ENCODE results near the gene PCNX2. TPM values are rescaled to one million over a fixed set of nuclear protein-coding genes. Genes with fewer than 3 reads are reported as not detected.
A peak's percentile ranks its signal among the peaks of the same experiment; 100 is the strongest.

The PCNX2 gene
- total RNA-seq (2014; rRNA removed; shearing (Covaris generic)): 3.5 and 4.5 TPM in 2 replicates

GRCh38 chr1:233295237-233295974 lies at the start of gene PCNX2:
TSS of gene PCNX2 (minus strand) at chr1:233295725. CDS start at chr1:233295478, 247 bp downstream.
- DNase-seq: peak; percentile 44 to 57
- Histone ChIP-seq H3K27ac (no peak within 1 kb of the TSS), H3K9me3 (replicated peaks) (no peaks in the 10 kb centered on the region), H3K4me1 (no peaks in the 10 kb centered on the region), H3K4me3 (peak within 1 kb of the TSS; percentile 61), H3K27me3 (no peaks in the 10 kb centered on the region), H3K36me3 (no peaks in the 10 kb centered on the region)

GRCh38 chr1:233343262-233343661 lies 47.7 kb upstream of the PCNX2 start:
- Histone ChIP-seq H3K27me3 (no peaks in the 10 kb centered on the region; the same call in 1 of the 2 replicates), H3K36me3 (no peaks in the 10 kb centered on the region), H3K4me3 (no peak overlapping the region), H3K9me3 (replicated peaks) (no peaks in the 10 kb centered on the region), H3K4me1 (no peaks in the 10 kb centered on the region), H3K27ac (no peak overlapping the region)
- DNase-seq: no peak

GRCh38 chr1:233342086-233342485 lies 46.6 kb upstream of the PCNX2 start:
- H3K4me1 ChIP-seq: no peaks in the 10 kb centered on the region
- H3K27ac ChIP-seq: no peak overlapping the region
- no peaks in the 10 kb centered on the region; the same call in 1 of the 2 replicates for H3K27me3 ChIP-seq
- H3K9me3 ChIP-seq (replicated peaks): no peaks in the 10 kb centered on the region
- no peak overlapping the region for H3K4me3 ChIP-seq
- H3K36me3 ChIP-seq: no peaks in the 10 kb centered on the region
- no peak for DNase-seq

- Histone ChIP-seq H3K27me3 (no peaks in the 10 kb centered on the region; the same call in 1 of the 2 replicates), H3K27ac (no peak overlapping the region), H3K4me1 (no peaks in the 10 kb centered on the region), H3K36me3 (no peaks in the 10 kb centered on the region), H3K9me3 (replicated peaks) (no peaks in the 10 kb centered on the region), H3K4me3 (no peak overlapping the region)
- DNase-seq: no peak
These were observed 45.5 kb upstream of the PCNX2 start for GRCh38 chr1:233340966-233341516.

- no peak overlapping the region for H3K27ac ChIP-seq
- no peaks in the 10 kb centered on the region for H3K9me3 ChIP-seq (replicated peaks)
- no peaks in the 10 kb centered on the region for H3K36me3 ChIP-seq
- H3K4me3 ChIP-seq: no peak overlapping the region
- DNase-seq: no peak
- no peaks in the 10 kb centered on the region; the same call in 1 of the 2 replicates for H3K27me3 ChIP-seq
- no peaks in the 10 kb centered on the region for H3K4me1 ChIP-seq
These were observed 44.6 kb upstream of the PCNX2 start for GRCh38 chr1:233340031-233340555.

- Histone ChIP-seq H3K9me3 (replicated peaks) (no peaks in the 10 kb centered on the region), H3K4me3 (no peak overlapping the region), H3K27me3 (no peaks in the 10 kb centered on the region; the same call in 1 of the 2 replicates), H3K27ac (no peak overlapping the region), H3K4me1 (no peaks in the 10 kb centered on the region), H3K36me3 (no peaks in the 10 kb centered on the region)
- DNase-seq: no peak
These were observed 42.6 kb upstream of the PCNX2 start for GRCh38 chr1:233338102-233338501.

GRCh38 chr1:233337505-233337904 lies 42.0 kb upstream of the PCNX2 start:
- no peaks in the 10 kb centered on the region for H3K9me3 ChIP-seq (replicated peaks)
- H3K4me3 ChIP-seq: no peak overlapping the region
- DNase-seq: no peak
- H3K27ac ChIP-seq: no peak overlapping the region
- no peaks in the 10 kb centered on the region; the same call in 1 of the 2 replicates for H3K27me3 ChIP-seq
- no peaks in the 10 kb centered on the region for H3K4me1 ChIP-seq
- no peaks in the 10 kb centered on the region for H3K36me3 ChIP-seq

- no peak for DNase-seq
- no peaks in the 10 kb centered on the region for H3K4me1 ChIP-seq
- H3K9me3 ChIP-seq (replicated peaks): no peaks in the 10 kb centered on the region
- H3K27me3 ChIP-seq: no peaks in the 10 kb centered on the region; the same call in 1 of the 2 replicates
- no peaks in the 10 kb centered on the region for H3K36me3 ChIP-seq
- no peak overlapping the region for H3K27ac ChIP-seq
- no peak overlapping the region for H3K4me3 ChIP-seq
These were observed 41.3 kb upstream of the PCNX2 start for GRCh38 chr1:233336554-233337456.

GRCh38 chr1:233334092-233334491 lies 38.6 kb upstream of the PCNX2 start:
- Histone ChIP-seq H3K4me3 (no peak overlapping the region), H3K36me3 (no peaks in the 10 kb centered on the region), H3K4me1 (no peaks in the 10 kb centered on the region), H3K27ac (no peak overlapping the region), H3K9me3 (replicated peaks) (no peaks in the 10 kb centered on the region), H3K27me3 (peaks cover 2% of the 10 kb centered on the region; the same call in 1 of the 2 replicates)
- no peak for DNase-seq

- no peak overlapping the region for H3K27ac ChIP-seq
- H3K4me3 ChIP-seq: no peak overlapping the region
- H3K27me3 ChIP-seq: peaks cover 2% of the 10 kb centered on the region; the same call in 1 of the 2 replicates
- H3K9me3 ChIP-seq (replicated peaks): no peaks in the 10 kb centered on the region
- H3K4me1 ChIP-seq: no peaks in the 10 kb centered on the region
- H3K36me3 ChIP-seq: no peaks in the 10 kb centered on the region
- DNase-seq: no peak
These were observed 37.6 kb upstream of the PCNX2 start for GRCh38 chr1:233333086-233333485.

GRCh38 chr1:233331676-233332519 lies 36.4 kb upstream of the PCNX2 start:
- no peak overlapping the region for H3K4me3 ChIP-seq

GRCh38 chr1:233328142-233328921 lies 32.8 kb upstream of the PCNX2 start:
- Histone ChIP-seq H3K9me3 (replicated peaks) (no peaks in the 10 kb centered on the region), H3K4me3 (no peak overlapping the region), H3K36me3 (no peaks in the 10 kb centered on the region), H3K4me1 (no peaks in the 10 kb centered on the region), H3K27ac (no peak overlapping the region), H3K27me3 (0 out of 2 replicates have a peak, but pooled peaks cover 2% of the 10 kb centered on the region)
- DNase-seq: no peak

More at GRCh38 chr1:233331676-233332519, 36.4 kb upstream of the PCNX2 start:
- no peak overlapping the region for H3K27ac ChIP-seq
- no peaks in the 10 kb centered on the region for H3K4me1 ChIP-seq
- H3K9me3 ChIP-seq (replicated peaks): no peaks in the 10 kb centered on the region
- 0 out of 2 replicates have a peak, but pooled peaks cover 2% of the 10 kb centered on the region for H3K27me3 ChIP-seq
- H3K36me3 ChIP-seq: no peaks in the 10 kb centered on the region
- no peak for DNase-seq

- Histone ChIP-seq H3K27ac (no peak within 1 kb of the TSS), H3K27me3 (0 out of 2 replicates have a peak, but pooled peaks cover 2% of the 10 kb centered on the region), H3K4me1 (no peaks in the 10 kb centered on the region), H3K9me3 (replicated peaks) (no peaks in the 10 kb centered on the region), H3K36me3 (no peaks in the 10 kb centered on the region), H3K4me3 (no peak within 1 kb of the TSS)
- DNase-seq: no peak
These were observed 32.2 kb upstream of the PCNX2 start, which contains the start of gene MAP3K21 for GRCh38 chr1:233327651-233328141. TSS of gene MAP3K21 (plus strand) at chr1:233327724. CDS start at chr1:233328029, 305 bp downstream.

Measured in SJCRH30 (cell line).